Testis (tissue), 2 donors: ENCODE measurements around the gene RNH1.

ENCODE experiments used
- CTCF ChIP-seq, 3 experiments: fragments of 450-650 bp in 2 of 3; fragments of 200-600 bp in 1 of 3; sonication (generic) in 1 of 3; IDR thresholded peaks; one replicate each; pipeline ENCODE4 v1.5.1; 2016 to 2019; ENCODE audit warnings: antibody characterized with exemption in 3 of 3, mild to moderate bottlenecking in 2 of 3, moderate library complexity in 1 of 3
- POLR2A ChIP-seq: fragments of 450-650 bp; IDR thresholded peaks from one replicate; pipeline ENCODE4 v1.6.1; 2017; ENCODE audit warnings: antibody characterized with exemption, mild to moderate bottlenecking, moderate library complexity

GRCh38 chr11:504994-505344, 2.1 kb downstream of the RNH1 start:
- no peak for TF ChIP-seq CTCF (IDR thresholded peaks at IDR 0.05)
- TF ChIP-seq POLR2A, result no peak
